Mesendoderm (in vitro differentiated cells): ENCODE data around the gene LRRTM4.

Source experiments
- DNase-seq: peaks from one replicate; pipeline ENCODE4 v3.0.0; 2013
- H2AK5ac ChIP-seq: 2 replicates; pipeline ENCODE4 v1.6.1; 2013; ENCODE audit warnings: low read length, inconsistent platforms
- H2BK120ac ChIP-seq: 2 replicates; pipeline ENCODE4 v1.6.1; 2013; ENCODE audit warnings: low read depth, mild to moderate bottlenecking, low read length, moderate library complexity, mixed read lengths
- H2BK15ac ChIP-seq: replicated peaks from 2 replicates; pipeline ENCODE4 v1.6.1; 2013; ENCODE audit warnings: low read depth, mild to moderate bottlenecking, moderate library complexity
- H2BK5ac ChIP-seq: 2 replicates; pipeline ENCODE4 v1.6.1; 2013; ENCODE audit warnings: low read length, inconsistent platforms
- H3K18ac ChIP-seq: 2 replicates; pipeline ENCODE4 v1.6.1; 2013; ENCODE audit warnings: mild to moderate bottlenecking, low read length, mixed read lengths
- H3K23ac ChIP-seq: one replicate; pipeline ENCODE4 v1.6.1; 2013; ENCODE audit warnings: low read length
- H3K27ac ChIP-seq: 2 replicates; pipeline ENCODE4 v1.5.1; 2013; ENCODE audit warnings: low read depth, mild to moderate bottlenecking, inconsistent platforms, low read length, moderate library complexity
- H3K27me3 ChIP-seq: 2 replicates; pipeline ENCODE4 v1.6.1; 2013; ENCODE audit warnings: low read length, control low read depth, mild to moderate bottlenecking, inconsistent platforms; ENCODE audit not compliant: insufficient read depth, poor library complexity
- H3K36me3 ChIP-seq: 2 replicates; pipeline ENCODE4 v1.6.1; 2013; ENCODE audit warnings: low read length, inconsistent platforms; ENCODE audit not compliant: control insufficient read depth, insufficient read depth
- H3K4ac ChIP-seq: one replicate; pipeline ENCODE4 v1.6.1; 2013; ENCODE audit warnings: low read depth, mild to moderate bottlenecking, low read length, moderate library complexity
- H3K4me1 ChIP-seq: 2 replicates; pipeline ENCODE4 v1.6.1; 2013; ENCODE audit warnings: low read depth, low read length, inconsistent platforms; ENCODE audit not compliant: control insufficient read depth
- H3K4me2 ChIP-seq: 2 replicates; pipeline ENCODE4 v1.6.1; 2013; ENCODE audit warnings: low read length
- H3K4me3 ChIP-seq: 2 replicates; pipeline ENCODE4 v1.5.1; 2013; ENCODE audit warnings: mild to moderate bottlenecking, low read length
- H3K56ac ChIP-seq: one replicate; pipeline ENCODE4 v1.6.1; 2013; ENCODE audit warnings: low read length
- H3K79me1 ChIP-seq: 2 replicates; pipeline ENCODE4 v1.6.1; 2013; ENCODE audit warnings: low read length, inconsistent platforms
- H3K79me2 ChIP-seq: 2 replicates; pipeline ENCODE4 v1.6.1; 2013; ENCODE audit warnings: mild to moderate bottlenecking, low read length; ENCODE audit not compliant: control insufficient read depth, insufficient read depth
- H3K9ac ChIP-seq: 2 replicates; pipeline ENCODE4 v1.6.1; 2013; ENCODE audit warnings: low read length, inconsistent platforms
- H4K5ac ChIP-seq: one replicate; pipeline ENCODE4 v1.6.1; 2013; ENCODE audit warnings: low read length
- H4K8ac ChIP-seq: one replicate; pipeline ENCODE4 v1.6.1; 2013; ENCODE audit warnings: low read depth, mild to moderate bottlenecking, control low read depth, low read length, moderate library complexity
- WGBS: extraction: QIAGEN DNeasy Blood & Tissue Kit; methylation state at CpG from one replicate; pipeline ENCODE4 v1.1.7; 2013; ENCODE audit warnings: low lambda C conversion rate, missing lambda C conversion rate; ENCODE audit not compliant: insufficient coverage; ENCODE audit errors: extremely low coverage; 5-methylcytosine and 5-hydroxymethylcytosine counted together

Gene LRRTM4

GRCh38 chr2:77271262-77271661 is 250.9 kb downstream of the LRRTM4 start:
- Histone ChIP-seq H3K79me2 (no peaks in the 10 kb centered on the region), H2BK120ac (no peak overlapping the region), H3K79me1 (no peaks in the 10 kb centered on the region), H3K4me3 (no peak overlapping the region), H3K18ac (no peak overlapping the region), H3K4me1 (no peaks in the 10 kb centered on the region), H2BK5ac (no peak overlapping the region), H3K27ac (no peak overlapping the region), H3K4ac (no peak overlapping the region), H3K56ac (no peak overlapping the region), H3K23ac (no peak overlapping the region), H3K27me3 (no peaks in the 10 kb centered on the region), H2AK5ac (no peak overlapping the region), H4K8ac (no peak overlapping the region), H4K5ac (no peak overlapping the region), H3K9ac (no peak overlapping the region), H3K4me2 (no peak overlapping the region), H2BK15ac (no peak overlapping the region), H3K36me3 (no peaks in the 10 kb centered on the region)
- no peak for DNase-seq
- WGBS = no CpG with 5 or more reads among the region's 5 CpGs

DNA sequence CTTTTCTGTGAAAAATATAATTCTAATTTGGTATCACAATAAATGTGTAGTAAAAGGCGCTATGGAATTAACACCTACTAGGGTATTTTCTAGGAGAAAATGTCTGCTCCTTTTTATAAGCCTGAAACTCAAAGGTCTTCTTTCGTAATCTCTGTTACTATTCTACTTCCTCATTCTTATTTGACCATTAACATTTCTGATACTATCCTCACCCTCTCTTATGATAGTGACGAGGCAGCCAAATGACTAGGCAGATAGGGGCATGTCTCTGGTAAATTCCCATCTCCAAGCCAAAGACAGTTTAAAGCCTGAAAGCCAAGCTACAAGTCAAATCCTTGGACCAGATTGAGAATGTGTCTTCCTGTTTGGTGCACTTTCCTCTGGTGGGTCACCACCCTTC is 251.7 kb downstream of the LRRTM4 start:
- H3K36me3 ChIP-seq = no peaks in the 10 kb centered on the region
- H2BK120ac ChIP-seq = no peak overlapping the region
- no peak overlapping the region for H3K4me2 ChIP-seq
- H2BK15ac ChIP-seq = no peak overlapping the region
- DNase-seq = no peak
- H3K18ac ChIP-seq = no peak overlapping the region
- no peak overlapping the region for H4K8ac ChIP-seq
- H2BK5ac ChIP-seq = no peak overlapping the region
- H3K4me3 ChIP-seq = no peak overlapping the region
- H2AK5ac ChIP-seq = no peak overlapping the region
- H3K4ac ChIP-seq = no peak overlapping the region
- no peaks in the 10 kb centered on the region for H3K79me2 ChIP-seq
- H3K4me1 ChIP-seq = no peaks in the 10 kb centered on the region
- H4K5ac ChIP-seq = no peak overlapping the region
- H3K79me1 ChIP-seq = no peaks in the 10 kb centered on the region
- no peak overlapping the region for H3K27ac ChIP-seq
- H3K23ac ChIP-seq = no peak overlapping the region
- no peak overlapping the region for H3K56ac ChIP-seq
- WGBS = no CpG with 5 or more reads among the region's 3 CpGs
- no peaks in the 10 kb centered on the region for H3K27me3 ChIP-seq
- no peak overlapping the region for H3K9ac ChIP-seq

GRCh38 chr2:77268626-77269025 is 253.6 kb downstream of the LRRTM4 start:
- Histone ChIP-seq H3K18ac (no peak overlapping the region), H4K5ac (no peak overlapping the region), H2AK5ac (no peak overlapping the region), H3K4me3 (no peak overlapping the region), H2BK120ac (no peak overlapping the region), H3K56ac (no peak overlapping the region), H4K8ac (no peak overlapping the region), H3K27me3 (no peaks in the 10 kb centered on the region), H3K4me2 (no peak overlapping the region), H3K4me1 (no peaks in the 10 kb centered on the region), H2BK15ac (no peak overlapping the region), H3K23ac (no peak overlapping the region), H3K27ac (no peak overlapping the region), H3K79me1 (no peaks in the 10 kb centered on the region), H3K9ac (no peak overlapping the region), H3K79me2 (no peaks in the 10 kb centered on the region), H3K36me3 (no peaks in the 10 kb centered on the region), H3K4ac (no peak overlapping the region), H2BK5ac (no peak overlapping the region)
- no CpG with 5 or more reads among the region's 3 CpGs for WGBS
- no peak for DNase-seq

GRCh38 chr2:77232909-77233425 is 289.2 kb downstream of the LRRTM4 start:
- Histone ChIP-seq H3K79me1 (no peaks in the 10 kb centered on the region), H3K4me3 (no peak overlapping the region), H3K27me3 (no peaks in the 10 kb centered on the region), H2BK15ac (no peak overlapping the region), H3K23ac (no peak overlapping the region), H3K79me2 (no peaks in the 10 kb centered on the region), H3K9ac (no peak overlapping the region), H3K4ac (no peak overlapping the region), H4K8ac (no peak overlapping the region), H3K36me3 (no peaks in the 10 kb centered on the region), H3K4me1 (no peaks in the 10 kb centered on the region), H3K18ac (no peak overlapping the region), H2BK120ac (no peak overlapping the region), H2BK5ac (no peak overlapping the region), H3K56ac (no peak overlapping the region), H3K27ac (no peak overlapping the region), H2AK5ac (no peak overlapping the region), H3K4me2 (no peak overlapping the region), H4K5ac (no peak overlapping the region)
- DNase-seq = no peak

GRCh38 chr2:77228391-77228790 is 293.8 kb downstream of the LRRTM4 start:
- DNase-seq = no peak
- no peaks in the 10 kb centered on the region for H3K27me3 ChIP-seq
- H3K56ac ChIP-seq = no peak overlapping the region
- H3K36me3 ChIP-seq = no peaks in the 10 kb centered on the region
- H3K79me2 ChIP-seq = no peaks in the 10 kb centered on the region
- H2BK5ac ChIP-seq = no peak overlapping the region
- H3K4ac ChIP-seq = no peak overlapping the region
- H3K9ac ChIP-seq = no peak overlapping the region
- H2AK5ac ChIP-seq = no peak overlapping the region
- H3K4me2 ChIP-seq = no peak overlapping the region
- H4K5ac ChIP-seq = no peak overlapping the region
- no peak overlapping the region for H3K23ac ChIP-seq
- H3K27ac ChIP-seq = no peak overlapping the region
- H3K4me3 ChIP-seq = no peak overlapping the region
- H2BK120ac ChIP-seq = no peak overlapping the region
- no peak overlapping the region for H4K8ac ChIP-seq
- no peaks in the 10 kb centered on the region for H3K4me1 ChIP-seq
- H3K18ac ChIP-seq = no peak overlapping the region
- no peak overlapping the region for H2BK15ac ChIP-seq
- no peaks in the 10 kb centered on the region for H3K79me1 ChIP-seq
- no CpG with 5 or more reads among the region's 1 CpG for WGBS

DNA sequence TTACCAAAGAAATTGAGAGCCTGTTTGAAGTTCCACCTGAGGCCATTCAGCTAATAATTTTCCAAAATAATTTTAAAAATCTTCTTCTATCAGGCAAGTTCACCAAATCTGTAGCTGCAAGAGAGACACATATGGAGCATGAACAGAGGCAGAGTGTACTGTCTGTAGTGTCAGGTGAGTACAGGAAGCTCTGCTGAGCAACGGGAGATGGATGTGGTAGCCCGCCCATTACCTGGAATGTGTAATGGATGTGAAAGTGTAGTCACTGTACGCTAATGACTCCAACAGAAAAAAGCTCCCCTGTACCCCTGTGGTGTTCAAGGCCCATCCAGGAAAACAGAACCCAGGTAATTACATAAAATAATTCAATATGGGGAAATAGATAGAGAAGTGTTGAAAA is 311.5 kb downstream of the LRRTM4 start:
- Histone ChIP-seq H3K4me2 (no peak overlapping the region), H4K5ac (no peak overlapping the region), H2BK5ac (peak overlapping the region; percentile 79), H3K4me3 (no peak overlapping the region), H3K4ac (no peak overlapping the region), H2BK120ac (no peak overlapping the region), H3K23ac (no peak overlapping the region), H2AK5ac (no peak overlapping the region), H3K27me3 (no peaks in the 10 kb centered on the region), H3K36me3 (no peaks in the 10 kb centered on the region), H3K9ac (no peak overlapping the region), H3K56ac (peak overlapping the region; percentile 51), H3K79me2 (no peaks in the 10 kb centered on the region), H3K18ac (no peak overlapping the region), H4K8ac (no peak overlapping the region), H3K79me1 (no peaks in the 10 kb centered on the region), H2BK15ac (no peak overlapping the region), H3K4me1 (peaks cover 5% of the 10 kb centered on the region), H3K27ac (peak overlapping the region; percentile 33)
- DNase-seq = peak; percentile 18
- no CpG with 5 or more reads among the region's 3 CpGs for WGBS
